ENCODE results near the gene NRG3. TPM values are rescaled to one million over a fixed set of nuclear protein-coding genes. Genes with fewer than 3 reads are reported as not detected.

The NRG3 gene
- total RNA-seq, 4 donors from 2014 or later = 0.54 TPM; not detected in 3

- H3K27me3 ChIP-seq = no peaks in the 10 kb centered on the region
- H3K9me3 ChIP-seq = no peaks in the 10 kb centered on the region
- no peaks in the 10 kb centered on the region for H3K4me1 ChIP-seq
- H3K36me3 ChIP-seq = no peaks in the 10 kb centered on the region
- no peak overlapping the region for H3K27ac ChIP-seq
- 20 to 40% methylated on average over 1 to 8 of the region's 9 CpGs for WGBS, 2 donors (ENCODE audit: low coverage in 1 of 2)
- TF ChIP-seq, protein P1, sequence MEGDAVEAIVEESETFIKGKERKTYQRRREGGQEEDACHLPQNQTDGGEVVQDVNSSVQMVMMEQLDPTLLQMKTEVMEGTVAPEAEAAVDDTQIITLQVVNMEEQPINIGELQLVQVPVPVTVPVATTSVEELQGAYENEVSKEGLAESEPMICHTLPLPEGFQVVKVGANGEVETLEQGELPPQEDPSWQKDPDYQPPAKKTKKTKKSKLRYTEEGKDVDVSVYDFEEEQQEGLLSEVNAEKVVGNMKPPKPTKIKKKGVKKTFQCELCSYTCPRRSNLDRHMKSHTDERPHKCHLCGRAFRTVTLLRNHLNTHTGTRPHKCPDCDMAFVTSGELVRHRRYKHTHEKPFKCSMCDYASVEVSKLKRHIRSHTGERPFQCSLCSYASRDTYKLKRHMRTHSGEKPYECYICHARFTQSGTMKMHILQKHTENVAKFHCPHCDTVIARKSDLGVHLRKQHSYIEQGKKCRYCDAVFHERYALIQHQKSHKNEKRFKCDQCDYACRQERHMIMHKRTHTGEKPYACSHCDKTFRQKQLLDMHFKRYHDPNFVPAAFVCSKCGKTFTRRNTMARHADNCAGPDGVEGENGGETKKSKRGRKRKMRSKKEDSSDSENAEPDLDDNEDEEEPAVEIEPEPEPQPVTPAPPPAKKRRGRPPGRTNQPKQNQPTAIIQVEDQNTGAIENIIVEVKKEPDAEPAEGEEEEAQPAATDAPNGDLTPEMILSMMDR (IDR thresholded peaks at IDR 0.05) = peak in 1 of 4 experiments; percentile 26
- no peak for TF ChIP-seq POLR2A (IDR thresholded peaks at IDR 0.05)
- ATAC-seq = no peak
- H3K4me3 ChIP-seq = no peak overlapping the region
Measured at GRCh38 chr10:82150123-82150900, 275.3 kb downstream of the NRG3 start.

- H3K36me3 ChIP-seq = no peaks in the 10 kb centered on the region
- H3K27me3 ChIP-seq = no peaks in the 10 kb centered on the region
- 80 to 90% methylated on average over 1 of the region's 1 CpG for WGBS, 2 donors (ENCODE audit: low coverage in 1 of 2)
- no peak for ATAC-seq
- H3K4me1 ChIP-seq = no peaks in the 10 kb centered on the region
- H3K9me3 ChIP-seq = no peaks in the 10 kb centered on the region
- H3K4me3 ChIP-seq = no peak overlapping the region
- no peak overlapping the region for H3K27ac ChIP-seq
- TF ChIP-seq EP300 (IDR thresholded peaks at IDR 0.05) = no peak
- no peak for TF ChIP-seq POLR2A (IDR thresholded peaks at IDR 0.05)
- TF ChIP-seq, protein P1 (IDR thresholded peaks at IDR 0.05) = no peak
- TF ChIP-seq POLR2AphosphoS5 (IDR thresholded peaks at IDR 0.05) = no peak
Measured at GRCh38 chr10:82160307-82160706, 285.3 kb downstream of the NRG3 start.

DNA sequence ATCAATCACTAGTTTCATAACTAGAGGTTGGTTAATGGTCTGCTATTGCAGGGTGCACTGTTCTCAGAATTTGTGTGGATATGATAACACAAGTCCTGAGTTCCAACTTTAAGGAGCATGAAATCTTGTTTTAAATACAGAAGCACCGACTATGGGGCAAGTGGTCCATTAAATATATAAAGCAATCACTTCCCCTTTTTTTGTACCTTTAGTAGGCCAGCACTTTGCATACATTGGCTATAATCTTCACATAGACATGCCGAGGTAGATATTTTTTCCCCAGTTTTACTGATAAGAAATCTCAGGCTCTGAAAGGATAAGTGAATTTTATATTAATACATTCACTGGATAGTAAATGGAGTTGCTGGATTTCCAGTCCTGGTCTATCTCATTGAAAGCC is 286.3 kb downstream of the NRG3 start:
- no peak for ATAC-seq
- no peak for TF ChIP-seq POLR2A (IDR thresholded peaks at IDR 0.05)
- TF ChIP-seq EP300 (IDR thresholded peaks at IDR 0.05) = no peak
- no peak for TF ChIP-seq POLR2AphosphoS5 (IDR thresholded peaks at IDR 0.05)
- TF ChIP-seq, protein P1 (IDR thresholded peaks at IDR 0.05) = no peak
- Histone ChIP-seq H3K4me1 (no peaks in the 10 kb centered on the region), H3K36me3 (no peaks in the 10 kb centered on the region), H3K4me3 (no peak overlapping the region), H3K9me3 (no peaks in the 10 kb centered on the region), H3K27me3 (no peaks in the 10 kb centered on the region), H3K27ac (no peak overlapping the region)
- 46 to 65% methylated on average over 2 of the region's 2 CpGs for WGBS, 2 donors (ENCODE audit: low coverage in 1 of 2)

DNA sequence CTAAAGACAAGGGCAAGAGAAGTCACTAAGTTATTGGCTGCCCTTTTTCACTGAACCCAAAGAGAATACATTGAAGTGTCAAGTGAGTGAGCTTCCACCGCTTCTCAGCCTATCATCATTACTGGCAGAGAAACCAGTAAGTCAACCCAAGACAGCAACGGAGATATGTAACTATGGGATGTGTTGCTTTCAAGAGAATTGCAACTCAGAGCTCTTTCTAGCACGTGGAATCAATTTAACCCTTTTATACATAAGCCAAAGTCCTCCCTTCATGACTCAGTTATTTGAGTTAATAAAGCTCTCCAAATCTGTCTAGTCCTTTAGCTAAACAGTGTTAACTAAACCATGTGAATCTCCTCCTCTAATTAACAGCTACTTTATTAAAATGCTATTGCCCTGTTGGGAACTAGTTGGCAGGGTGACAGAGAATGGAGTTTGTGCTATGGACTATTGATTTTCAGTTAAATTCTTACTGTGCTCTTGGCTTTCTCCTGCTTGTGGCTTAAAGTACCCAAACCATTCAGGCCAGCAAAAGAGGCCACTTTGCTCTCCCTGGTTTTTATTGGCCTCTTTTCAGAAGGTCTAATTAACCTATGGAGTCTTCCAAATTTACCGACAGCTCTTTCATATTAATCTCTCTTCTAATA is 287.7 kb downstream of the NRG3 start:
- no peak overlapping the region for H3K27ac ChIP-seq
- TF ChIP-seq POLR2A (IDR thresholded peaks at IDR 0.05) (no peak), EP300 (IDR thresholded peaks at IDR 0.05) (no peak)
- TF ChIP-seq, protein P1 (IDR thresholded peaks at IDR 0.05) = no peak
- no peaks in the 10 kb centered on the region for H3K36me3 ChIP-seq
- H3K4me1 ChIP-seq = no peaks in the 10 kb centered on the region
- ATAC-seq = no peak
- no peak overlapping the region for H3K4me3 ChIP-seq
- H3K9me3 ChIP-seq = no peaks in the 10 kb centered on the region
- 46 to 51% methylated on average over 4 of the region's 4 CpGs for WGBS, 2 donors (ENCODE audit: low coverage in 1 of 2)
- H3K27me3 ChIP-seq = no peaks in the 10 kb centered on the region

DNA sequence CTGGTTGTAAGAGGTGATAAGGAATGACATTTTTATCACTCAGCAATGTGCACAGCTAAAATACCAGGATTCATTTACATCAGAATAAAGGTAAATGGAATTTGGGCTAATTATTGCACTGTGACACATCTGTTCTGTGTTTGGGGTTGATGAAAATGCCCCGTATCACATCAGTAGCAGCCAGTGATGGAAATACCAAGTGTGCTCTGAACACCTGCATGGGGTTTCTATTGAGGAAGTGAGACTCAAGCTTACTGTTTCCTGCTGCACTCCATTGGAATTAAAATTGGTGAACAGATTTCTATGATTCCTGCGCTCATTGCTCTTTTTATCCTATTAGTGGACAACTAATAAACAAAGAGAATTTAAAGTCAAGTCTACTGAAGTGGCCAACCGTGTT is 296.9 kb downstream of the NRG3 start:
- Histone ChIP-seq H3K4me1 (no peaks in the 10 kb centered on the region), H3K4me3 (no peak overlapping the region), H3K36me3 (no peaks in the 10 kb centered on the region), H3K27ac (no peak overlapping the region), H3K27me3 (no peaks in the 10 kb centered on the region), H3K9me3 (no peaks in the 10 kb centered on the region)
- no peak for ATAC-seq
- 87 to 100% methylated on average over 3 of the region's 3 CpGs for WGBS, 2 donors (ENCODE audit: low coverage in 1 of 2)
- TF ChIP-seq EP300 (IDR thresholded peaks at IDR 0.05) = no peak
- no peak for TF ChIP-seq POLR2AphosphoS5 (IDR thresholded peaks at IDR 0.05)
- TF ChIP-seq, protein P1 (IDR thresholded peaks at IDR 0.05) = no peak
- no peak for TF ChIP-seq POLR2A (IDR thresholded peaks at IDR 0.05)

Measured in gastroesophageal sphincter (tissue), 4 donors.